H4 (cell line): ENCODE measurements around the gene RCC2. TPM values are rescaled to one million over a fixed set of nuclear protein-coding genes. Genes with fewer than 3 reads are reported as not detected.
"Not testable (repeated sequence)": the region's sequence is repeated elsewhere in the genome, so short reads cannot be mapped to it uniquely, and the experiment has no call there.

Experiments
- DNase-seq: peaks from one replicate; pipeline ENCODE4 v3.0.0-alpha.2; 2015; ENCODE audit warnings: low spot score
- total RNA-seq: library from RNA; depleted of rRNA; stranded (reverse); fragments of >200 nt; shearing (Covaris generic); gene quantifications from 2 replicates; pipeline ENCODE4 v1.2.3, GENCODE V29; 2014; rRNA removed

The RCC2 gene
- total RNA-seq = 55.6 and 60.0 TPM in 2 replicates

DNA sequence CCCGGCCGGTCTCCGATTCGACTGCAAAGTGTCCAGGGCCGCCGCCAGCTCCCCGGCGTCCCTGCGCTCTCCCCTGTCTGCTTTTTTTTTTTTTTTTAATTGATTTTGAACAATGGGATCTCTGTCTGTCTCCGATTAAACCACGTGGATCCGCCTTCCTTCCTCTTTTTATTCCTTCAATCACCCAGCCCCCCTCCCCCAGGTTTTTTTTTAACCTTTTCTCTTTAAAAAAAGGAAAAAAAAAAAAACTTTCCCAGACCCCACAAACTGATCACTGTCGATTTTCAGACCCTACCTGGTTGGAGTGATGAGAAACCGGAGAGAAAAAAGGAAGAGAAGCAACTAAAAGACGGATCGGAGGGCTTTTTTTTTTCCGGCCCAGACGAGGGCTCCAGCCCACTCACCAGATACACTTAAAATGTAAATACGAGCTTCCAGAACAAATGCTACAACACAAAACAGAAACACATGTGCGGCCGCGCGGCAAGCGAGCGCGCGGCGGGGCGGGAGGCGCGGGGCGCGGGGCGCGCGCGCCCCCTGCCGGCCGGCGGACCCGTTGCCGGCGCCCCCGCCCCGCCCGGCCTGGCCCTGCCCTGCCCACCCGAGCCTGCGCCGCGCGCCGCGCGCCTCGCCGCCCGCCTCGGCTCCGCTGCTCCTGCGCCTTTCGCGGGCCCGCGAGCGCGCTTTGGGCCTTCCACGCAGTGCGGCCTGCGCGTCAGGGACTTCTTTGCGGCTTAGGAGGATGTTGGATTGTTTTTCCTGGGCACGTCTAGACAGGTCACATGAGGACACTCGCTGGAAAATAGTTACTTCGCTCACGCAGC is at the start of gene RCC2:
RCC2 (minus strand) TSS at position 428 of the 824 bp plus-strand sequence. CDS start 1,163 bp downstream, outside the sequence.
- DNase-seq = peak; percentile 76

DNA sequence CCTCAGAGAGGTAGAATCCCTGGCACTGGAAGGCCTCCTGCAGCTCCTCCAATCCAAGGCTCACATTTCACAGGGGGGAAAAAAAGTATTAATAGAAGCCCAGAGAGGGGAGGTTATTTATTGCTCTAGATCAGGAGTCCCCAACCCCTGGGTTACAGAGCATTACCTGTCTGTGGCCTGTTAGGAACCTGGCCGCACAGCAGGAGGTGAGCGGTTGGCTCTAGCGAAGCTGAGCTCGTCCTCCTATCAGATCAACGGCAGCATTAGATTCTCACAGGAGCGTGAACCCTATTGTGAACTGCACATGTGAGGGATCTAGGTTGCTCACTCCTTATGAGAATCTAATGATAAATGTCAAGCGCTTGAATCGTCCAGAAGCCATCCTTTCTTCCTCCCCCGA is 46.8 kb upstream of the RCC2 start:
- DNase-seq = no peak

DNA sequence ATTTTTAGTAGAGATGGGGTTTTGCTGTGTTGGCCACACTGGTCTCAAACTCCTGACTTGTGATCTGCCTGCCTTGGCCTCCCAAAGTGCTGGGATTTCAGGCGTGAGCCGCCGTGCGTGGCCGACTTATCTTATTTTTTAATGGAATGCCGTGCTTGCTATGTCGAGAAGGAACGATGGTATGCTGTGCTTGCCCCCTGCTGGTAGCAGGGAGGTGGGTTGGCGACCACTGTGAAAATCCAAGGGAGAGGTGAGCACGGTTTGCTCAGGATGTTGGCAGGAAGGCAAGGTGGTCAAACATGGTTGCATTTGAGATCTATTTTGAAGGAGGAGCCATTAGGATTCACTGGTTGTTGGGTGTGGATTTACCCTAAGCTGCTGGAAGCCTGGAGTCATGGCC is 45.8 kb upstream of the RCC2 start:
- no peak for DNase-seq

DNA sequence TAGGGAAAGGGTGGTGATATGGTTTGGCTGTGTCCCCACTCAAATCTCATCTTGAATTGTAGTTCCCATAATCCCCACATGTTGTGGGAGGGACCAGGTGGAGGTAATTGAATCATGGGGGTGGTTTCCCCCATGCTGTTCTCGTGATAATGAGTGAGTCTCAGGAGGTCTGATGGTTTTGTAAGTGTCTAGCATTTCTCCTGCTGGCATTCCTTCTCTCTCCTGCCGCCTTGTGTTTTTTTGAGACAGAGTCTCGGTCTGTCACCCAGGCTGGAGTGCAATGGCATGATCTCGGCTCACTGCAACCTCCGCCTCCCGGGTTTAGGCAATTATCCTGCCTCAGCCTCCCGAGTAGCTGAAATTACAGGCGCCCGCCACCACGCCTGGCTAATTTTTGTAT is 42.5 kb upstream of the RCC2 start:
- not testable (repeated sequence) for DNase-seq

DNA sequence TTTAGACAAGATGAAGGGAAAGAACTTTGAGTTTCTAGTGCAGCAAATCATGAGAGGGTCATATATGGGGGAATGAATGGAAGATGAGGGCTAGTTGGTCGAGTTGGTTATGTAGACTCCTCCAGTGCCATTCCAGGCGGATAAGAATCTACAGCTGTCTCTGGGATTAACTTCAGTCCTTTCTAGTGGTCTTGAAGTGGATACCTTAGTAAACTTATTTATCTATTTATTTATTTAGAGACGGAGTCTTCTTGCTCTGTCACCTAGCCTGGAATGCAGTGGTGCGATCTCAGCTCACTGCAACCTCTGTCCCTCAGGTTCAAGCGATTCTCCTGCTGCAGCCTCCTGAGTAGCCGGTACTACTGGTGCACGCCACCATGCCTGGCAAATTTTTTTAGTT is 41.4 kb upstream of the RCC2 start:
- no peak for DNase-seq

DNA sequence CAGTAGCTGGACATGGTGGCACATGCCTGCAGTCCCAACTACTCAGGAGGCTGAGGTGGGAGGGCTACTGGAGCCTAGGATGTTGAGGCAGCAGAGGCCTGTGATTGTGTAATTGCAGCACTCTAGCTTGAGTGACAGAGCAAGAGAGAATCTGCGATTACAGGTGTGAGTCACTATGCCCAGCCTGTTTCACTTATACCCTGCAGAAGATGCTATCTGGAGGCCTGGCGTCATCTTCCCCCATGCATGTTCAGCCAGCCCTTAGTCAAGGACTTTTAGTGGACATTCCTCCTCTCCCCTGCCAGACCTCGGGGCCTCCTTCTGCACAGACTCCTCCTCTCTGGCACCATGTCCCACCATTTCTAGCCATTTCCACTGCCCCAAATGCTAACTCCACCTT is 36.3 kb upstream of the RCC2 start:
- DNase-seq = peak; percentile 38

DNA sequence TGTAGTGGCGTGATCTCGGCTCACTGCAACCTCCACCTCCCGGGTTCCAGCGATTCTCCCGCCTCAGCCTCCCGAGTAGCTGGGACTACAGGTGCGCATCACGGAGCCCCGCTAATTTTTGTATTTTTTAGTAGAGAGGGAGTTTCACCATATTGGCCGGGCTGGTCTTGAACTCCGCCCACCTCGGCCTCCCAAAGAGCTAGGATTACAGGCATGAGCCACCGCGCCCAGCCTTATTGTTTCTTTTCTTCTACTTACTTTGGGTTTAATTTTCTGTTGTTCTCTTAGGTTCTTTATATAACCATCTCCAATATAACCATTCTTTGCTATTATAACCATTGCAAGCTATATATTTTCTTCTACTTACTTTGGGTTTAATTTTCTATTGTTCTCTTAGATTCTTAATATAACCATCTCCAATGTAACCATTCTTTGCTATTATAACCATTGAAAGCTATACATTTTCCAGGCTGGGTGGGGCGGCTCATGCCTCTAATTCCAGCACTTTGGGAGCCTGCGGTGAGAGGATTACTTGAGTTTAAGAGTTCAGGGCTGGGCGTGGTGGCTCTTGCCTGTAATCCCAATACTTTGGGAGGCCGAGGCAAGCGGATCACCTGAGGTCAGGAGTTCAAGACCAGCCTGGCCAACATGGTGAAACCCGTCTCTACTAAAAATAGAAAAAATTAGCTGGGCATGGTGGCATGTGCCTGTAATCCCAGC is 35.5 kb upstream of the RCC2 start:
- DNase-seq = not testable (repeated sequence)

DNA sequence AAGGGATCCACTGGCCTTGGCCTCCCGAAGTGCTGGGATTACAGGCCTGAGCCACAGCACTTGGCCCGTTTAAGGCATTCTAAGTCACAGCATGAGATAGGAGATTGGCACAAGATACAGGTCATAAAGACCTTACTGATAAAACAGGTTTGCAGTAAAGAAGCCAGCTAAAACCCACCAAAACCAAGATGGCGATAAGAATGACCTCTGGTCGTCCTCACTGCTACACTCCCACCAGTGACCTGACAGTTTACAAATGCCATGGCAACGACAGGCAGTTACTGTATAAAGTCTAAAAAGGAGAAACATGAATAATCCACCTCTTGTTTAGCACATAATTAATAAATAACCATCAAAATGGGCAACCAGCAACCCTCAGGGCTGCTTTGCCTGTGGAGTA is 33.3 kb upstream of the RCC2 start:
- no peak for DNase-seq

DNA sequence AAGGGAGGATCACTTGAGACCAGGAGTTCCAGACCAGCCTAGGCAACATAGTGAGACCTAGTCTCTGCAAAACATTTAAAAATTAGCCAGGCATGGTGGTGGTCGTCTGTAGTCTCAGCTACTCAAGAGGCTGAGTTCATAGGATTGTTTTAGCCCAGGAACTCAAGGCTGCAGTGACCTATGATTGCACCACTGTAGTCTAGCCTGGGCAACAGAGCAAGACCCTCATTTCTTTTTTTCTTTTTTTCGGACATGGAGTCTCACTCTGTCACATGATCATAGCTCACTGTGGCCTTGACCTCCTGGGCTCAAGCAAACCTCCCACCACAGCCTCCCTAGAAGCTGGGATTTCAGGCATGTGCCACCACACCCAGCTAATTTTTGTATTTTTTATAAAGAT is 31.9 kb upstream of the RCC2 start:
- no peak for DNase-seq

DNA sequence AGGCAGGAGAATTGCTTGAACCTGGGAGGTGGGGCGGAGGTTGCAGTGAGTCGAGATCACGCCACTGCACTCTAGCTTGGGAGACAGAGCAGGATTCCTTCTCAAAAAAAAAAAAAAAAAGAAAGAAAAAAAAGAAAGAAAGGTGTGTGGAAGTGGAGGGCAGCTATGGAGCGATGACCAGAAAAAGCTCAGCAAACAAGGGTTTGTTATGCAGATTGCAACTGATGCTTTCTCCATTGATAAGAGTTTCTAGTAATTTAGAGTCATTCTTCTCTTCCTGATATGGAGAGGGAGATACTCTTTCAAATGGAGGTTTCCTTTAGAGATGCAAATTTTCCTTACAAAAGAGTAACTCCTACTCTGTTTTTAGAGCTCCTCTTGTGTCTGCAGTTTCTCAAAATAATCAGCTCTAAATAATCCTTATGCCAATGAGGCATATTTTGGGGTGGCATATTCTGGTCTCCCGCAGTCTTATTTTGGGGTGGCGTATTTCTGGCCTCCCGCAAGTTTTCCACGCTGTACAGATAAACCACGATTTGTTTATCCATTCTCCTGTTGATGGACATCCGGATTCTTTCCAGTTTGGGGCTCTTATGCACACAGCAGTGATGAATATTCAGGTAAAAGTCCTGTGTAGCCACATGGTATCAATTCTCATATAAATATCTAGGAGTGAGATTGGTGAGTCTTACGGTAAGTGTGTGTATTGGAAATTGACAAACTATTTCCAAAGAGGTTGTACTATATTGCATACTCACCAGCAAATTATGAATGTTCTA is 30.7 kb upstream of the RCC2 start:
- no peak for DNase-seq

DNA sequence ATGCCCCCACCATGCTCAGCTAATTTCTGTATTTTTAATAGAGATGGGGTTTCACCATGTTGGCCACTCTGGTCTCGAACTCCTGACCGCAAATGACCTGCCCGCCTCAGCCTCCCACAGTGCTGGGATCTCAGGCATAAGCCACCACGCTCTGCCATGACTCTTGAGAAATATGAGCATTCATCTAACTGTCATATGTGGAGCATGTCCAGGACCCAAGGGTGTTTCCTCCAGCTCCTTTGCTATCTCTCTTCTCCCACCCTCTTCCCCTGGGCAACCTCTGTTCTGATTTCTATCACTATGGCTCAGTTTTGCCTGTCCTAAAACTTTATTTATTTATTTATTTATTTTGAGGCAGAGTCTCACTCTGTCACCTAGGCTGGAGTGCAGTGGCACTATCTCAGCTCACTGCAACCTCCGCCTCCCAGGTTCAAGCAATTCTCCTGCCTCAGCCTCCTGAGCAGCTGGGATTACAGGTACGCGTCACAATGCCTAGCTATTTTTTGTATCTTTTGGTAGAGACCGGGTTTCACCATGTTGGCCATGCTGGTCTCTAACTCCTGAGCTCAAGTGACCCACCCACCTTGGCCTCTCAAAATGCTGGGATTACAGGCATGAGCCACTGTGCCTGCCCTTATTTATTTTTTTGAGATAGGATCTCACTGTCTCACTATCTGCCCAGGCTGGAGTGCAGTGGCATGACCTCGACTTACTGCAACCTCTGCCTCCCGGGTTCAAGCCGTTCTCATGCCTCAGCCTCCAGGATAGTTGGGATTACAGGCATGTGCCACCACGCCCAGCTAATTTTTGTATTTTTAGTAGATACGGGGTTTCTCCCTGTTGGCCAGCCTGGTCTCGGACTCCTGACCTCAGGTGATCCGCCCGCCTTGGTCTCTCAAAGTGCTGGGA is 29.1 kb upstream of the RCC2 start:
- DNase-seq = not testable (repeated sequence)

DNA sequence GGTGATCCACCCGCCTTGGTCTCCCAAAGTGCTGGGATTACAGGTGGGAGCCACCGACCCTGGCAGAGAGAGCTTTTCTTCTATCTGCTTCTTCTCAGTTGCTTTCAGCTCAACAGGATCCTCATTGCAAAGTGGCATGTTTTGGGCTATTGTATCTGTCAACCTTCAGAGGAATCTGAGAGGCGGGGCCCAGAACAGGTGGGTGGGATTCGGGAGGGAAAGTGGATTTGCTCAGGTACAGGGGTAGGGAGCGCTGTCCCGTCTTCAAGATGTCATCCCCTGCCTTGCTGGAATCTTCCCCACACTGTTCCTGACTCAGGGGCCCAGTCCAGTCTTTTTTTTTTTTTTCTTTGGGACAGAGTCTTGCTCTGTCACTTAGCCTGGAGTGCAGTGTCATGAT is 26.9 kb upstream of the RCC2 start:
- DNase-seq = no peak

DNA sequence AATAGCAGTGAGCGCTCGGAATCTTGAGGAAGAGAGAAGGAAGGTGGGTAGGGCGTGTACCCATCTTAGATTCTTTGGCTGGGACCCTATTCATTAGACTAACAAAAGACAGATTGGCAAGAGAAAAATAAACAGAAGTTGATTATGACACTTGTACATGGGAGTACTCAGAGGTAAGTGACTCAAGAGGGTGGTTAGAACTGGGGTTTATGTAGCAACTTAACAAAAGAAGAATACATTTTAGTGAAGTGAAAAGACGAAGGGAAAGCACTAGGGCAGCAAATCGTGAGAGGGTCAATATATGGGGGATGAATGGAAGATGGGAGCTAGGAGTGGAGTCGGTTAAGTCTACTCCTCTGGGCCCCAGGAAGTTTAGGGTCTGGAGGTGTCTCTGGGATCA is 25.8 kb upstream of the RCC2 start:
- no peak for DNase-seq

DNA sequence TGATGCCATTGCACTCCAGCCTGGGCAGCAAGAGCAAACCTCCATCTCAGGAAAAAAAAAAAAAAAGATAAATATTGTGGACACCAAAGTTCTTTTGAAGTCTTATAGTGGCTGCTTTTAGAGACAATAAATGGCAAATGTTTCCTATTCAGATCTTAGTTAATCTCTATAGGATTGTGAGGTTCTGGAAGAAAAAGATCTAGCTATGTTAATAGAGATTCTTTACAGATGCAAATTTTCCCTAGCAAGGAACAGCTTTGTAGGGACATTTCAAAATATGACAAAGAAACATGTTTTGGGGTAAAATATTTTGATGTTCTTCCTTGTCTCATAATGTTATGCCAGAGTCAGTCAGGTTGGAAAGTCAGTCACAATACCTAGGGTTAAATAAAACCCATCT is 24.5 kb upstream of the RCC2 start:
- no peak for DNase-seq

DNA sequence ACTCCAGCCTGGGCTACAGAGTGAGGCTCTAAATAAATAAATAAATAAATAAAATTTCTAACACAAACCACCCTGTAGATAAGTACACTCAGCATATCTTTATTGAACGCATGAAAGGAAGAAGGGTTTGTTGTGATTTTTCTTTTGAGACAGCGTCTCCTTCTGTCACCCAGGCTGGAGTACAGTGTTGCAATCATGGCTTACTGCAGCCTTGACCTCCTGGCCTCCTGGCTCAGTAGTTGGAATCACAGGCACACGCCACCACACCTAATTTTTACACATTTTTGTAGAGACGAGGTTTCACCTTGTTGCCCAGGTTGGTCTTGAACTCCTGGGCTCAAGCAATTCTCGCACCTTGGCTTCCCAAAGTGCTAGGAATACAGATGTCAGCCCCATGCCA is 23.2 kb upstream of the RCC2 start:
- DNase-seq = no peak

DNA sequence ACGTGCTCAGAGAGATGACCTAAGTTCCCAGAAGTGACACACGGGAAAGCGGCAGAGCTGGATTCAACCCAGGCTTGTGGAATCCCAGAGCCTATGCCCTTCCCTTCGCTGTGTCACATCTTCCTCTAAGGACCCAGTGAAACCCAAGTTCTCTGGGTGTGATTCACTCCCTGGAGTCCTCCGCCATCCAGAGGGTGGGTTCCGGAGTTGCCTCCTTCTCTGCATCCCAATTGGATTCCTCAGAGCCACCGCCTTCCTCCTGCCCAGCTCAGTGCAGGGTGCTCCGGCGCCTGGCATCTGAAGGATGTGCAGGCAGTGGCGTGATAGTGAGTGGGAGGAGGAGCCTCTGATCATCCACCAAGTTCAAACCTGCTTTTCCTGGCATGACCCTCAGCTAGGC is 20.7 kb upstream of the RCC2 start:
- DNase-seq = no peak

DNA sequence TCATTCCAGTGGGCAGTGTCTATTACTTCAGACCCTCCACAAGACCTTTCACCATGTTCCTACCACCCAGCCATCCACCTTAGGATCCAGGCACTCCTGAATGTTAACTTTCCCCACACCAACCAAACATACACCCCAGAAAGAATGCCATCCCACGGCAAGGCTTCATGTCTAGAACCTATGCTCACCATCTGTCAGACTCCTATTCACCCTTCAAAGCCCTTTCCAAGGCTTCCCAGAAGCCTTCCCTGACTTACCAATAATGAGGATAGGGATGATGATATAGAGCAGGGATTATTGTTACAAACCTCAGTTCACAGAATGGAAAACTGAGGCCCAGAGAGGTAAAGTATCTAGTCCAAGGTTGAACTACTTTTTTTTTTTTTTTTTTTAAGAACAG is 19.3 kb upstream of the RCC2 start:
- no peak for DNase-seq

DNA sequence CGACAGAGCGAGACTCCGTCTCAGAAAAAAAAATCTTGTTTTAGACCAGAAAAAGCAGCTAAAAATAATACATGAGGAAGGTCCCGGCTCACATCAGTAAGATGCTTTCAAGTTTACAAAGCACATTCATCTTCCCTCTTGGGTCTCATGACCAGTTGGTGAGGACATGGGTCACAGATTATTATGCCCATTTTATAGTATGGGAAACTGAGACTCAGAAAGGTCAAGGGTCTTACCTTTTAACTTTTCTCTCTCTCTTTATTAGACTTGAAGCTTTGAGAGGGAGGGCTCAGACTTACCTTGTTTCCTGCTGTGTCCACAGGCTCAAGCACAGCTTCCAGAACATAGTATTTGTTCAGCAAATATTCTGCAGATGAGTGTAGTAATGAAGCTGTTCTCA is 13.2 kb upstream of the RCC2 start:
- DNase-seq = no peak

DNA sequence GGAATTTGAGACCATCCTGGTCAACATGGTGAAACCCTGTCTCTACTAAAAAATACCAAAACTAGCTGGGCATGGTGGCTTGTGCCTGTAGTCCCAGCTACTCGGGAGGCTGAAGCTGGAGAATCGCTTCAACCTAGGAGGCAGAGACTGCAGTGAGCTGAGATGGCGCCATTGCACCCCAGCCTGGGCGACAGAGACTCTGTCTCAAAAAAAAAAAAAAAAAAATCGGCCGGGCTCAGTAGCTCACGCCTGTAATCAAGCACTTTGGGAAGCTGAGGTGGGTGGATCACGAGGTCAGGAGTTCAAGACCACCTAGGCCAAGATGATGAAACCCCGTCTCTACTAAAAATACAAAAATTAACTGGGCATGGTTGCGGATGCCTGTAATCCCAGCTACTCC is 12.7 kb upstream of the RCC2 start:
- DNase-seq = not testable (repeated sequence)

DNA sequence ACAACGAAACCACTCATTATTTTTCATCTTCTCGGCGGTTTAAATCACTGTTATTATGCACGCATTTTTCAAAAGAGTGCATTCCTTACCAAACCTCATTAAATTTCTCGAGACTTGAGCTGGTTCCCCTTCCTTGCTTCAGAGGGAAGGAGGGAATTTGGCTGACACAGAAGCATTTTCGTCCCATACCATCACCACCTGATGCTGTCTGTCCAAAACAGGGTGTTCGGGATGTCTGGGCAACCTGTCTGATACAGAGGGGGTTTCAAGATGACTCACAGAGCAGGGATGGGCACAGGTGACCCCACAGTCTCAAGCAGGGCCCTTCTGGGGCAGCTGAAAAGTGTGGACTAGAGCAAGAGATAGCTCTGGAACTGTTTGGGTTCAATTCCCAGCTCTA is 12.3 kb upstream of the RCC2 start:
- DNase-seq = no peak

DNA sequence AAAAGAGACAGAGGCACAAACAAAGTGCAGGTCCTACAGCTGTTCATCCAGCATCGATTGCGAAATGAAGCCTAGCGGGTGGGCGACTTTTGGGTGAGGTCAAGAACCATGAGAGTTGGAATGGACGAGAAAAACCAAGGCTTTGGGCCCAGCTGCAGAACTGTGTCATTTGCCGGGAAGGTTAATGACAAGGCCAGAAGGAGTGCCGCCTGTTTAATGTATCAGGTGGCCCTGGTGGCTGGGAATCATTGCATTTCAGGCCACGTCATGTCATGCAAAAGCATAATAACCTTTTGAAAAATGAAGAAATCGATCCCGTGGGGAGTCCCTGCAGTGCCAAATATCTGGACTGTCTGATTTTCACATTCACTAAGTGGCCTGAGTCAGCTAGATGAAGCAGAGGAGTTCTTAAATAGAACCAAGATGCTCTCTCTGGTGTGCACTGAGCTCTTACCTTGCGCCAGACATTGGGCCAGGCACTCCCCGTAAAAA is 8.1 kb upstream of the RCC2 start:
- no peak for DNase-seq
